Pancreas (tissue), 10 donors: Measurements from ENCODE around the gene ANAPC15. TPM values are rescaled to one million over a fixed set of nuclear protein-coding genes. Genes with fewer than 3 reads are reported as not detected.

ENCODE experiments used
- ATAC-seq, 4 donors: fragments of 200-7000 bp; cut with Tn5 transposase; one replicate each; pipeline versions ENCODE4 v1.8.0 to v1.9.1; 2020; ENCODE audit warnings: mild to moderate bottlenecking in 4 of 4, moderate library complexity in 4 of 4
- DNase-seq, 6 donors: peaks; one replicate each; pipeline ENCODE4 v3.0.0-alpha.2; 2020
- FAIRE-seq: peaks from 2 replicates; lab custom pipeline; 2012; peaks lifted over from hg19 to GRCh38; lab: Jason Lieb, UNC
- H3K27ac ChIP-seq, 4 donors: fragments of 200-600 bp; sonication (generic); 1 replicate in 3 of 4; 2 replicates in 1 of 4; pipeline versions ENCODE4 v1.5.0 to v1.8.0; 2020
- H3K27me3 ChIP-seq, 4 donors: fragments of 200-600 bp; one replicate each; pipeline ENCODE4 v1.8.0; 2021
- H3K36me3 ChIP-seq, 3 donors: fragments of 200-600 bp; sonication (generic) in 1 of 3; one replicate each; pipeline versions ENCODE4 v1.5.0 to v1.8.0; 2020 to 2021
- H3K4me1 ChIP-seq, 3 donors: fragments of 200-600 bp; one replicate each; pipeline ENCODE4 v1.8.0; 2021
- H3K4me3 ChIP-seq, 4 donors: fragments of 200-600 bp; sonication (generic) in 2 of 4; one replicate each; pipeline versions ENCODE4 v1.5.0 to v1.8.0; 2020 to 2021
- H3K9me3 ChIP-seq, 4 donors: fragments of 200-600 bp; one replicate each; pipeline ENCODE4 v1.8.0; 2021
- WGBS, 2 donors: extraction: QIAGEN DNeasy Blood & Tissue Kit; methylation state at CpG; one replicate each; pipeline ENCODE4 v1.1.7; 2013; 5-methylcytosine and 5-hydroxymethylcytosine counted together
- intact Hi-C, 3 donors: fragments of 100-400 bp; cut with DNase I; formaldehyde crosslinking; loops; one replicate each; pipeline versions ENCODE4 v1.11.1 to v1.14.2; 2022
- polyA plus RNA-seq, 2 donors: library from polyadenylated mRNA; stranded (reverse); fragments of 200-250 nt; gene quantifications; one replicate each; pipeline ENCODE4 v1.2.3, GENCODE V29; 2013
- total RNA-seq, 6 donors: library from RNA; stranded (reverse); fragmentation: NEBNext Ultra II Directional in 4 of 6; extraction: Animal tissue kit (Norgen Biotek cat#: 25700) in 4 of 6; gene quantifications; one replicate each; pipeline versions ENCODE4 v1.2.1 to v1.2.4, GENCODE V29; 2021 to 2023
- TF ChIP-seq, protein P1 (sequence below), 4 donors: fragments of 200-600 bp; sonication (generic) in 3 of 4; IDR thresholded peaks; one replicate each; pipeline versions ENCODE4 v1.5.0 to v1.8.0; 2021; ENCODE audit warnings: antibody characterized with exemption in 4 of 4
- donor health status: healthy with polysubstance abuse.
- donor health status: DM: no; HTN: no; CAD: no; lungs with moderate emphysema.
- donor health status: DM: no; HTN: no; CAD: no.
- donor health status: control.
- donor health status: control.
- donor health status: Bipolar disorder and iron deficiency.
- donor health status: DM: yes; HTN: yes; CAD: no.
- donor health status: DM: no; HTN: no; CAD: no.
- donor health status: DM: no; HTN: no; CAD: no.
- donor health status: DM: yes; HTN: yes; CAD: no.

Gene ANAPC15
- total and polyA plus RNA-seq, 8 donors, result 6.7 to 35.0 (median 15.5) TPM

DNA sequence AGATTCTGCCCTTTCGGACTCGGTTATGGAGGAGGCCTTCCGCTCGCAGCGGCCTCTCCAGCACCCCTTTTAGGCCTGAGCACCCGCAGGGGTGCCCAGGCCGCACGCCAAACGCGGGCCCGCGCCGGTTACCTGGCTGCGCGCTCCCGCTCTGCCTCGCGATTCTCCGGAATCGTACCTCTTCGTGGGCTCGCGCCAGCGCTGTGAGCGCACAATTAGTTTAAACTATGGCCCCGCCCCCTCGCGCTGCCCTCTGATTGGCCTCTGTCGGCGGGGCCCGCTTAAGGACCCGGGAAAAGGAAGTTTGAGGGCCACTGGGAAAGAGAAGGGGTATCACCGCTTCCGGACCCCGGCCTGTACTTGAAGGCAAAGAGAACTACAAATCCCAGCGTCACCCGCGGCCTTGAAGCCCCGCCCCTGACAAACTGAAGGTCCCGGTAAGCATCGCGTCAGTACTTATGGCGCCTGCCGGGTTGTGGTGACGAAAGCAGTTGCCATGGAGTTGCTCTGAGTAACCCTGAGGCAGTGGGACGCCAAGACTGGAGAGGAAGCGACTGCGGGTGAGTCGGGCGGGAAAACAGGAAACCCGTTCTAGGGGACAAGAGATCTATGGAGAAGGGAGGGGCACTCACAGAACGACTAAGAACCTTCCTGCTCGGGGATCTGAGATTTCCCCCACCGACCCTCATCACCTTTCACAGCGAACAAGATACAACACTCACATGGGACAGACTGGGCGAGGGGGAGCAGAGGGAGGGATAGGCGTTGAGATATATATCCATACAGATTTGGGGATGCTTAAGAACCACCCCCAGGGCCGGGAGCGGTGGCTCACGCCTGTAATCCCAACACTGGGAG, 31.9 kb downstream of the ANAPC15 start, which contains the start of the genes LRRC51 and NUMA1:
Gene LRRC51, plus strand, starts transcription at position 525 of the 858 bp plus-strand sequence. CDS start 8,234 bp downstream, outside the sequence.
Gene NUMA1, minus strand, starts transcription at position 217 of the 858 bp plus-strand sequence. CDS start 44,599 bp downstream, outside the sequence.
- intact Hi-C loops, result loop anchor here in 1 of 3 donors (10.0 kb wide), 1 partner anchor 56 kb away; no protein-coding TSS in a partner anchor
- FAIRE-seq, result peak; percentile 96
- Histone ChIP-seq H3K4me3 (peak within 1 kb of the TSS; percentile 58 to 85 (median 70)), H3K36me3 (no peaks in the 10 kb centered on the region), H3K4me1 (peaks cover 0 to 10% (median 5%) of the 10 kb centered on the region in 3 donors), H3K9me3 (no peaks in the 10 kb centered on the region), H3K27ac (peak within 1 kb of the TSS; percentile 77 to 90 (median 84)), H3K27me3 (no peaks in the 10 kb centered on the region)
- TF ChIP-seq, protein P1, sequence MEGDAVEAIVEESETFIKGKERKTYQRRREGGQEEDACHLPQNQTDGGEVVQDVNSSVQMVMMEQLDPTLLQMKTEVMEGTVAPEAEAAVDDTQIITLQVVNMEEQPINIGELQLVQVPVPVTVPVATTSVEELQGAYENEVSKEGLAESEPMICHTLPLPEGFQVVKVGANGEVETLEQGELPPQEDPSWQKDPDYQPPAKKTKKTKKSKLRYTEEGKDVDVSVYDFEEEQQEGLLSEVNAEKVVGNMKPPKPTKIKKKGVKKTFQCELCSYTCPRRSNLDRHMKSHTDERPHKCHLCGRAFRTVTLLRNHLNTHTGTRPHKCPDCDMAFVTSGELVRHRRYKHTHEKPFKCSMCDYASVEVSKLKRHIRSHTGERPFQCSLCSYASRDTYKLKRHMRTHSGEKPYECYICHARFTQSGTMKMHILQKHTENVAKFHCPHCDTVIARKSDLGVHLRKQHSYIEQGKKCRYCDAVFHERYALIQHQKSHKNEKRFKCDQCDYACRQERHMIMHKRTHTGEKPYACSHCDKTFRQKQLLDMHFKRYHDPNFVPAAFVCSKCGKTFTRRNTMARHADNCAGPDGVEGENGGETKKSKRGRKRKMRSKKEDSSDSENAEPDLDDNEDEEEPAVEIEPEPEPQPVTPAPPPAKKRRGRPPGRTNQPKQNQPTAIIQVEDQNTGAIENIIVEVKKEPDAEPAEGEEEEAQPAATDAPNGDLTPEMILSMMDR (IDR thresholded peaks at IDR 0.05), result no peak
- peak; percentile 92 to 97 (median 94) for ATAC-seq
- 1% methylated on average over 60 of the region's 60 CpGs for WGBS, 2 donors
- peak; percentile 94 to 99 (median 99) for DNase-seq

GRCh38 chr11:72079819-72080325, 32.6 kb downstream of the ANAPC15 start:
- H3K27ac ChIP-seq, result peak overlapping the region; percentile 77 to 90 (median 84)
- H3K4me3 ChIP-seq, result peak overlapping the region; percentile 58 to 85 (median 70)
- H3K36me3 ChIP-seq, result no peaks in the 10 kb centered on the region
- FAIRE-seq (no peak), ATAC-seq (peak; percentile 49 to 62 (median 53)), DNase-seq (peak in 3 of 6 donors; percentile 21 to 36 (median 27))
- H3K9me3 ChIP-seq, result no peaks in the 10 kb centered on the region
- peaks cover 0 to 10% (median 5%) of the 10 kb centered on the region in 3 donors for H3K4me1 ChIP-seq
- intact Hi-C loops, result loop anchor here in 1 of 3 donors (10.0 kb wide), 1 partner anchor 55 kb away; no protein-coding TSS in a partner anchor
- 1% methylated on average over 16 of the region's 16 CpGs for WGBS, 2 donors
- TF ChIP-seq, protein P1 (IDR thresholded peaks at IDR 0.05), result no peak
- H3K27me3 ChIP-seq, result no peaks in the 10 kb centered on the region

DNA sequence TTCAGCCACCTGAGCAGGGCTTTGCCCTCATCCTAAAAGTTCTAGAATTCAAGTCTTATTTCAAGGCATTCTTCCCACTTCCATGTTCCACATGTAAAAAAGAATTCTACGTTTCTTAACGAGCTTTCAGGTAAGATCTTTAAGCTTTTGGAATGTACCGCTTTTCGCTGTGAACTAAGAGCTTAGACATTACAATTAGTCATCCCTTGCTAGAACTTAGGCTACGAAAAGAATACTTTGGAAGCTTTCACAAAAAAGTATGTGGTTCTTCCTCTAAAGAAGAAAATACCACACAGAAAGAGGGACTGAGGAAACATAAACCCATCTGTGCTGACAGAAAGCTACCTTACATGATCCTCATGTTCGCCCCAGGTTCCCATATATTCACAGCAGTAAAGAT, 34.0 kb downstream of the ANAPC15 start:
- intact Hi-C loops, result no loop called here
- DNase-seq (no peak), ATAC-seq (no peak), FAIRE-seq (no peak)
- no peaks in the 10 kb centered on the region for H3K27me3 ChIP-seq
- H3K27ac ChIP-seq, result peak overlapping the region in 3 of 4 donors; percentile 77 to 89 (median 79)
- H3K4me1 ChIP-seq, result peaks cover 0 to 10% (median 5%) of the 10 kb centered on the region in 3 donors
- H3K36me3 ChIP-seq, result no peaks in the 10 kb centered on the region
- H3K9me3 ChIP-seq, result no peaks in the 10 kb centered on the region
- no peak overlapping the region for H3K4me3 ChIP-seq
- 48 to 57% methylated on average over 6 of the region's 6 CpGs for WGBS, 2 donors
- TF ChIP-seq, protein P1 (IDR thresholded peaks at IDR 0.05), result no peak

GRCh38 chr11:72075756-72076155, 36.7 kb downstream of the ANAPC15 start:
- FAIRE-seq (no peak), DNase-seq (no peak), ATAC-seq (no peak)
- Histone ChIP-seq H3K4me3 (no peak overlapping the region), H3K27me3 (no peaks in the 10 kb centered on the region), H3K27ac (no peak overlapping the region), H3K36me3 (no peaks in the 10 kb centered on the region), H3K4me1 (peaks cover 0 to 3% (median 0%) of the 10 kb centered on the region in 3 donors), H3K9me3 (no peaks in the 10 kb centered on the region)
- WGBS, 2 donors, result 89 to 95% methylated on average over 4 of the region's 4 CpGs
- TF ChIP-seq, protein P1 (IDR thresholded peaks at IDR 0.05), result no peak
- intact Hi-C loops, result no loop called here
